NCI-H146 treated with DMSO at 0.1 percent for 48 hours (cell line): Measurements from ENCODE around the gene NIPBL.
"Not testable (repeated sequence)": the region's sequence is repeated elsewhere in the genome, so short reads cannot be mapped to it uniquely, and the experiment has no call there.

Experiments
- DNase-seq: peaks from one replicate; lab custom pipeline; 2025; ENCODE audit not compliant: unreplicated experiment; lab: John Stamatoyannopoulos, UW

The NIPBL gene

GRCh38 chr5:36876299-36876964, at the start of gene NIPBL:
Gene NIPBL (plus strand): TSS chr5:36876769. CDS start chr5:36953697, 76,928 bp downstream.
- DNase-seq, result peak; percentile 89

- DNase-seq, result no peak
Measured at GRCh38 chr5:36832274-36832673, 44.3 kb upstream of the NIPBL start.

- DNase-seq, result no peak
Measured at GRCh38 chr5:36836831-36837230, 39.7 kb upstream of the NIPBL start.

GRCh38 chr5:36839489-36840476, 36.8 kb upstream of the NIPBL start:
- DNase-seq, result no peak

- DNase-seq, result no peak
Measured at GRCh38 chr5:36841677-36842076, 34.9 kb upstream of the NIPBL start.

GRCh38 chr5:36842087-36842486, 34.5 kb upstream of the NIPBL start:
- no peak for DNase-seq

GRCh38 chr5:36844305-36844704, 32.3 kb upstream of the NIPBL start:
- no peak for DNase-seq

- DNase-seq, result not testable (repeated sequence)
Measured at GRCh38 chr5:36848545-36848944, 28.0 kb upstream of the NIPBL start.

GRCh38 chr5:36852903-36853302, 23.7 kb upstream of the NIPBL start:
- not testable (repeated sequence) for DNase-seq

GRCh38 chr5:36854402-36855140, 22.0 kb upstream of the NIPBL start:
- no peak for DNase-seq

- no peak for DNase-seq
Measured at GRCh38 chr5:36855141-36855495, 21.5 kb upstream of the NIPBL start.

GRCh38 chr5:36861871-36862270, 14.7 kb upstream of the NIPBL start:
- no peak for DNase-seq

- peak; percentile 77 for DNase-seq
Measured at GRCh38 chr5:36870399-36871040, 6.0 kb upstream of the NIPBL start.

- peak; percentile 18 for DNase-seq
Measured at GRCh38 chr5:36874465-36874864, 2.1 kb upstream of the NIPBL start.

- DNase-seq, result peak; percentile 19
Measured at GRCh38 chr5:36875051-36875789, 1.3 kb upstream of the NIPBL start.

- DNase-seq, result peak; percentile 57
Measured at GRCh38 chr5:36875790-36876298, 725 bp upstream of the NIPBL start.

GRCh38 chr5:36876965-36877666, 547 bp downstream of the NIPBL start:
- DNase-seq, result peak; percentile 48

GRCh38 chr5:36877667-36878391, 1.3 kb downstream of the NIPBL start:
- DNase-seq, result peak; percentile 18
